HT-29 (cell line): ENCODE results near the gene TRAPPC12. TPM values are rescaled to one million over a fixed set of nuclear protein-coding genes. Genes with fewer than 3 reads are reported as not detected.
A peak's percentile ranks its signal among the peaks of the same experiment; 100 is the strongest.
"Not testable (repeated sequence)": the region's sequence is repeated elsewhere in the genome, so short reads cannot be mapped to it uniquely, and the experiment has no call there.

ENCODE experiments used
- DNase-seq: peaks from one replicate; pipeline ENCODE4 v3.0.0-alpha.2; 2015; ENCODE audit warnings: low spot score
- total RNA-seq: library from RNA; depleted of rRNA; stranded (reverse); fragments of >200 nt; shearing (Covaris generic); gene quantifications from 2 replicates; pipeline ENCODE4 v1.2.3, GENCODE V29; 2014

The TRAPPC12 gene
- total RNA-seq, 1 experiment from 2014 or later = 77.7 TPM

DNA sequence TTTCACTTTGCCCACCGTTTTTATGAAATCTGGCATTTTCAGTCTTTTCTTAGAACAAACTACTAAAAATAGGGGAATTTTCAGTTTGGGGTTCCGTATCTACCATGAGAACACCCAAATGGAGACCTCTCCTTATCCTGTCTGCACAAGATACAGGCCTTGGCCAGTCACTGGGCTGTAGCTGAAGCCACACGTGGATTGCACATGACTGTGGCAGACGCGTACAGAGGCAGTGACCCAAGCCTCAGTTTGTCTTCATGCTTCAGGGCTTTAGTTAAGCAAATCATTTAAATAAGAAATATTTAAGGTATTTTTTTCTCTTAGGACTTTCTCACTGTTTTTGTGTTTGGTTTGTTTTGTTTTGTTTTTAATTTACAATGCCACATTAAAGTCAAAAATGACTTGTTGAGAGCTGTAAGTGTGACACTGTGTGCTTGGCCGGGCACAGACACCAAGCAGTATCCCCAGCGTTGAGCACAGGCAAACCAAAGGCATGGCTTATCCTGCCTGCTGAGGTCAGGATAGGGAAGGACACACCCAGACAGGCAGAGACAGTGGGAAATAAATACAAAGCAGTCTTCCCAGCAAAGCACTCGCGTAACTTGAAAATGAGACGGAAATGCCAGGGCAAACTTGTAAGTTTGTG is 53.3 kb downstream of the TRAPPC12 start:
- DNase-seq = no peak

DNA sequence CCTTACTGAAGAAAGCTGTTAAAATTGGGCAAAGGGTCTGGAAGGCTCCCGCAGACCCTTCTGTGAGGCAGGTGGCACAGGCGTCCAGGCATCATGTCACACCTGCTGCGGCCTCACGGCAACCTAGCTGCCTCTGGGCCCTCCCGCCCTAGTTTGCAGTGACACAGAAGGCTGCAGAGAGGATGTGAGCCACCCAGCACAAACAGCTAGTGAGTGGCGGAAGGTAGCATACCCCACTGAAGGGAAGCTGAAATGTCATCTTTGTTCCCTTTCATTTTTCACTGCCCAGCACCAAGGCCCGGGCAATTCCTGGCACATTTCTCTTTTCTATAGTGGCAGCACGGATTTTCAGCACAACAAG is 53.8 kb downstream of the TRAPPC12 start:
- DNase-seq = no peak

DNA sequence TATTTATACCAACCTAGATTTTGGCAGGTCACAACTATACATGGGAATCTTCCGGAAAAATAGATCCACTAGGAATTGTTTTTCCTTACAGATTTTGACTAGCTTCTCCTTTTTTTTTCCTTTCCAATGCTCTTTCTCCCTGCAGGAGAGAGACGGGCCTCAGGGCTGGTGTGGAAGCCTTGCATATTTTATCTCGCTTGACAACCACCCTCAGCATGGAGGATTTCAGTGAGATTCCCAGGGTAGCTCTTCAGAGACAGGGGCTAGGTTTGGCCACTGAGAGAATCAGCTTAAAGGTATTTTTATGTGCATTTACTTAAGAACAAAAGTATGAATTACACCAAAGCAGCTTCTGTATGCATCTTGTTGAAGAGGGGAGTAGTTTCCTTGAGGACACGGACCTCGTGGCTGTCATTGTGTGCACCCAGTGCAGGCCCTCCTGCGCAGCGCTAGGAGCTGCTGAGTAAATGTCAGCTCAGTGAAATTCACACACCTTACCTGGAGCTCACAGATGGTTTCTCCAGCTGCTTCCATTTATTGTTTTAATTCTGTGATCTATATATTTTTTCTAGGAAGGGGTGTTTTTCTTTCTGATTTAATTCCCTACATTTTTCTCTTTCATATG is 54.4 kb downstream of the TRAPPC12 start:
- DNase-seq = no peak

DNA sequence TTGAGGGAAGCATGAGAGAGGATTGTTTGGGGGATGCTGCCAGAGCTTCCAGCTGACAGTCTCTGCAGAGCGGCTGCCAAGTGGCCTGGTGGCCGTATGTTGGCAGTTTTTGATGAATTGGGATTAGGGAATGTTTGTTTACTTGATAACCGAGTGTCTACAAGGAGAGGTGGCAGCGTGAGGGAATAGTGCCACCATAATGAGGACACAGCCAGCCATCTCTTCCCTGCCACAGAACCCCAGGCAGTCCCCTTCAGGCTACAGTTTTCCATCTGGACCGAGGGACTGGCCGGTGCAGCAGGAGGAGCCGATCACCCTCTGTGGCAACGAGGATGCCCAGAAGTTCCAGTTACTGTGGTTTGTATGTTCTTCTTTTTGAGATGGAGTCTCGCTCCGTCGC is 55.2 kb downstream of the TRAPPC12 start:
- DNase-seq = no peak

DNA sequence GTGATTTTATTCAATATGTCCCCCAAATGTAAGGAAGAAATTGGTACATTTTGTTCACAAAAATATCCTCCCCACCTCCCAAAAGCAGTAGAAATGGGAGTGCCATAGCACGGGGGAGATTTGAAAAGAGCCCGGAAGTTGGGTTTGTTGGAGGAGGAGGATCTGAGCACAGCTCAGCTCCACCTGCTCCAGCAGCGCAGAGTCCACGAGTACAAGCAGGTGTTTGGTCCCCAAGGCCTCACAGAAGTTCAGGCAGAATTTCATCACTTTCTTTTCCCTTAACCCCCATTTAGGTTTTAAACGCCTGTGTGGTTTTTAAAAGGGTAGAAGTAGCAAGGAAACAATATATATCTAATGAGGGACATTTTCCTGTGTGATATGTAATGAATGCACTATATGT is 56.0 kb downstream of the TRAPPC12 start:
- DNase-seq = no peak

DNA sequence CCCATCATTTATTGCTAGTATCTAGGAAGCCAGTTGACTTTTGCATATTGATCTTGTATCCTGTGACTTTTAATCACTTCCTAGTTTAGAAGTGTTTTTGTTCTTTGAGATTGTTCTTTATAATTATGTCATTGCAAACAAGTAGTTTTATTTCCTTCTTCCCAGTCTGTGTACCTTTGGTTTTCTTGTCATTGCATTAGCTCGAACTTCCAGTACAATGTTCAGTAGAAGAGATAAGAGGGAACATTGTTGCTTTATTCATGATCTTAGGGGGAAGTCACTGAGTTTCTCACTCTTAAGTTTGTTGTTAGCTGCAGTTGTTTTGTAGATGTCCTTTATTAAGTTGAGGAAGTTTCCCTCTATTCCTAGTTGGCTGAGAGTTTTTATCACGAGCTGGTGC is 61.0 kb downstream of the TRAPPC12 start:
- DNase-seq = no peak

DNA sequence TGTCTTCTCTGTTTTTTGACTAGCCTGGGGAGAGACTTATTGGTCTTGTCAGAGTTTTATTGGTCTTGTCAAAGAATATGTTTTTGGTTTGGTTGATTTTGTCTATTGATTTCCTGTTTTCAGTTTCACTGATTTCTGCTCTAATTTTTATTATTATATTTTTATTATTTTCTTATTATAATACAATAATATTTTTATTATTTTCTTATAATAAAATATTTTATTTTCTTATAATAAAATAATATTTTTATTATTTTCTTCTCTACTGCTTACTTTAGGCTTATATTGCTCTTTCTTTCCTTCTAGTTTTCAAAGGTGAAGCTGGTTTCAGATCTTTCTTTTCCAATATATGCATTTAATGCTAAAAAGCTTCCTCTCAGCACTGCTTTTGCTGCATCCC is 62.0 kb downstream of the TRAPPC12 start:
- DNase-seq = no peak

DNA sequence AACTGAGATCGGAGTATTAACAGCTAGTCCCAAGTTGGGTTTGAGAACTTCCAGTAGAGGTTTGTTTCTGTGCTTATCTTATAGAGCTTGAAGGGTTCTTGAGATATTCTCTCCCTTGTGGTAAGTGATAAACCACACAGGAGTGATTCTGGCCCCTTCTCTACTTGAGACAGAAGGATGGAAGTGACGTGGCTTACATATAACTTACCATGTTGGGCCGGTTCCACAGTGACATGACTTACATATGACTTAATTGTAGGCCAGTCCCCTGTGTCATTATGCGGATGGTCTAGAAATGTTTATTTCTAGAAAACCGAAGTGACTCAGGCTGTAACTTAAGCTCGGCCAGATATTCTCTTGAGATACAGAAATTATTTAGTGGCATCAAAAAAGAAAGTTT is 62.7 kb downstream of the TRAPPC12 start:
- DNase-seq = no peak

DNA sequence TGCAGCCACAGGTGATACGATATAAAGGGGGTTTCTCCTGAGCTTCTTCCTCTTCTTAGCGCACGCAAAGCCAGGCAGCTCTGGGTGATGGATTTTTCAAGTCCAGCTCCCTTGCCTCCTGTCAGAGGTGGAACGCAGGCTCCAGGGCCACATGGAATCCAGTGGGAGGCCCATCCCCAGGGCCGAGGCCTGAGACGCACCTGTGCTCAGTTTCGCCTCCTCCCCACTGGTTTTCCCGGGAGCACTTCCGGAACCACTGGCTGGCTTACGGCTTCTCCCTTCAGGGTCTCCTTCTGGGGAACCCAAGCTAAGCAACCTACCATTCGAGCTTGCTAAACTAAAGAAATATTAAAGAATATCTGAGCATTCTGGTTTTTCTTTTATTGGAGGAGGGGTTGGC is 63.6 kb downstream of the TRAPPC12 start:
- DNase-seq = no peak

DNA sequence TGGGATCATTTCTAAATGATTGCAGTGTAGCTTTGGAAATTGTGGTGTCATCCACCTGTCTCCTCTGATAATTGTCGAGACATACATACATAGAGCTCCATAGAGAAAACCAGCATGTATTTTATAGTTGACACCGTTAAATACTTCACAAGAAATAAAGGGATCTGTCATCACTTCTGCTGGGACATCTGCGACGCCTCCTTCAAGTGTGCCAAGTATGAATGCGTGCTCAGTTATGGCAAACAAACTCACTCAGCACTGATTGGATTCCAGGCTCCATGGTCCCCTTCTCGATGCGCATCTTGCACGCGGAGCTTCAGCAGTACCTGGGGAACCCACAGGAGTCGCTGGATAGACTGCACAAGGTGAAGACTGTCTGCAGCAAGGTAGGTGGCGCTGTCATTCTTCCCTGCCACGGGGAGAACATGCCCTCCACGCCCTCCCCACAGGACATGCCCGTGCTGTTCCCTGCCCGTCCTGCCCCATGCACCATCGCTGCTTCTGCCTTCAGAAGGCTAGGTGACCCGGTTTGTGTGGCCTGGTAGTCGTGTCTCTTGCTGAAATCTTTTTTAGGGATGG is 64.1 kb downstream of the TRAPPC12 start:
- peak; percentile 7 for DNase-seq

DNA sequence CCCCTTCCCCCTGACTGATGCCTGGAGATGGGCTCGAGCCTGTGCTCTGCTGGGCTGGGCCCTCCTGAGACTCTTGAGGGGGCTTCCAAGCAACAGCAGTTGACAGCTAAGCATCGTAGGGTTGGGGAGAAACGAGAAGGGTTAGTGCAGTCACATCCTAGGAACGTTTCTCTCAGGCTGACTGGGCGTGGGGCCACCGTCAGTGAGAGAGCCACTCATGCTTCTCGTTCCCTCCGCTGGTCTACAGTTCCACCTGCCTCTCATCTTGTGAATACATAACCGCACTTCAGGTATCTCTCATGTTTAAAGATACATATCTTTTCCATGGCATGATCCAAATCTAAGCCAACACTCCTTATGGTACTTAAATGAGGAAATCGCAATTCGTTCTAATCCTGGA is 66.4 kb downstream of the TRAPPC12 start:
- DNase-seq = no peak

DNA sequence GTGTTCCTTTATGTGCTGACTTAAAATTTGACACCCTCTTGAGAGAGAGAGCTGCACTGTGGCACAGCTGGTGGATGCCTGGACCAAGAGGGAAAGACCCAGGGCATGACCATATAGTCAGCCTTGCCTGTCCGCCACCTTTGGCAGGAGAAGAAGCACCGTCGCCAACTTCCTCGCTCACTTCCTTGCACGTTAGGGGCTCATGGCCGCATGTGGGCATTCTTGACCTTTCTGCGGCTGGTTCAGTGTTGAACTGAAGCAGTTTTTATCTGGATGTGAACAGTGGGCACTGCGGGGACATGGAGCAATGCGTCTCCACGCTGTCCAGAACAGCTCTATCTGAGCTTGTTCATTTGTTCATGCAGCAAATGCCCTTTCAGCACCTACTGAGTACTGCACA is 66.9 kb downstream of the TRAPPC12 start:
- no peak for DNase-seq

DNA sequence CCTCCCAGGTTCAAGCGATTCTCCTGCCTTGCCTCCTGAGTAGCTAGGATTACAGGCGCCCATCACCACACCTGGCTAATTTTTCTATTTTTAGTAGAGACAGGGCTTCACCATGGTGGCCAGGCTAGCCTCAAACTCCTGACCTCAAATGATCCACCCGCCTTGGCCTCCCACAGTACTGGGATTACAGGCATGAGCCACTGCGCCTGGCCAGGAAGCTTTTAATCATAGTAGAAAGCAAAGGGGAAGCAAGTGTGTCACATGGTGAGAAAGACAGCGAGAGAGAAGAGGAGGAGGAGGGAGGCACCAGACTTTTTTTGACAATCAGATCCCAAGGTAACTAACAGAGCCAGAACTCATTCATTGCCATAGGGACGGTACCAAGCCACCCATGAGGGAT is 67.7 kb downstream of the TRAPPC12 start:
- DNase-seq = not testable (repeated sequence)

DNA sequence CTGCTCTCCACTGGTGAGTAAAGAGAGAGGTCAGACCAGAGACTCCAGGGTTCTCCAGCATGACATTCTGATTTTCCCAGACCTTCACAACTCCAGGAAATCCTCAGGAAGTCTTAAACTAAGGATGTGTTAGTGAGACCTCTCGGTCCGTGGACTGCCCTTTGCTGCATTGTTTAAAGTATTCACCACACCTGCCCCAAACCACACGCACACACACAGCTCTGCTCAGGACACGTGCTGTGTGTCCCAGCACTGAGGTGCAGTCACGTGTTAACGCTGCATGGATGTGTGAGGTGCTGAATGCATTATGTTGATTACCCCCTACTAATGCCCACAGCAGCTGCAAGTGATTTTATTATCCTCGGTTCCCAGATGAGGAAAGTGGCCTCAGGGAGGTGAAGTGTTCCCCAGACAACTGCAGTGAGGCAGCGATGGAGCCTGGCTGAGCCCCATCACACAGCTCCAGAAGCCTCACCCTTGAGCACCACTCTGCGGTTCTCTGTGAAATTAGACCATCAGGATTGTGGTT is 68.4 kb downstream of the TRAPPC12 start:
- DNase-seq = no peak

DNA sequence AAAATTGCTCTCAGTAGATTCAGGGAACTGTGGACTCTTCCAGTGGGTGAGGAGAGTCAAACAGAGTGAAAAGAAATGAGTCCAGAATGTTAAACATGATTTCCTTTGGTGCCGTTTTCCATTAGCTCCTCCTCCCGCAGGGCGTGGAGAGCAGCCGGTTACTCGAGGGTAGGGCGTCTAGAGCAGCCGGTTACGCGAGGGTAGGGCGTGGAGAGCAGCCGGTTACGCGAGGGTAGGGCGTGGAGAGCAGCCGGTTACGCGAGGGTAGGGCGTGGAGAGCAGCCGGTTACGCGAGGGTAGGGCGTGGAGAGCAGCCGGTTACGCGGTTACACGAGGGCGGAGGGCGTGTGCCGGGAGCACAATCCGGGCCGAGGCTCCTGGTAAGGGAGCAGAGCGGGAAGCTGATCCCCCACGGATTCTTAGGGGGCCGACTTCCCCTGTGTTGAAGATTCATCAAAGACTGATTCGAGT is 69.0 kb downstream of the TRAPPC12 start:
- DNase-seq = not testable (repeated sequence)

DNA sequence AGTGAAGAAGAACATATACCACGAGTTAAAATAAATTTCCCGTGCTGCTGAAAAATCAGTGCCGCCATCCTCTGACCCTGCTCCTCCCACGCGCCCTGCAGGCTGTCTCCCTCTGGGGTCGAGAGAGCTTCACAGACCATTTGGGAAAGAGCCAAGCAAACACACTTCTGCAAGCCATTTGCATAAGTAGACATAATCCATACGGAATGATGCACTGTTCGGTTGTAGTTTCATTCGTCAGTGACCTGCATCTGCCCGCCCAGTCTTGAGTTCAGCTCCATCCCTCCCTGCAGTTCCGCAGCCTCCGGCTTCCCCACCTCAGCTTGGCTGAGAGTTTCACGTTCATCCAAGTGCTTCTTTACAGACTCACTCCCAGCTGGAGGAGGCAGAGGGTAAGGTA is 69.6 kb downstream of the TRAPPC12 start:
- no peak for DNase-seq

DNA sequence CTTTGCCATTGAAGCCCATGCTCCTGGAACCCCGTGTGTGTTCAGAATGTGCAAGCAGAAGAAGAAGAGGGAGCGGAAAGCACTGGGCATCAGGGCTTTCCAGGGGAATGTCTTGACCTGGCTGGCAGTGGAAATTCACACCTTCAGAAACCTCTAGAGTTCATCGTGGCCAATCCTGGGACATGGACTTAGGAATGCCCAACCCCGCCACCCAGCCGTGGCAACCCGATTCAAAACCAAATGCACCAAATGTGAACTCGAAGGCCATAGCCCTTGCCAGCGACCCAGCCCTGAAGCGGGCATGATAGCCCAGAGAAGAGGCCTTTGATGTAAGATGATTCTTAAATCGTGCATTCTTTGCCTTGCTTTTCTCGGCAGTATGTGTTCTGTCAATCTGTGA is 70.4 kb downstream of the TRAPPC12 start:
- DNase-seq = no peak

DNA sequence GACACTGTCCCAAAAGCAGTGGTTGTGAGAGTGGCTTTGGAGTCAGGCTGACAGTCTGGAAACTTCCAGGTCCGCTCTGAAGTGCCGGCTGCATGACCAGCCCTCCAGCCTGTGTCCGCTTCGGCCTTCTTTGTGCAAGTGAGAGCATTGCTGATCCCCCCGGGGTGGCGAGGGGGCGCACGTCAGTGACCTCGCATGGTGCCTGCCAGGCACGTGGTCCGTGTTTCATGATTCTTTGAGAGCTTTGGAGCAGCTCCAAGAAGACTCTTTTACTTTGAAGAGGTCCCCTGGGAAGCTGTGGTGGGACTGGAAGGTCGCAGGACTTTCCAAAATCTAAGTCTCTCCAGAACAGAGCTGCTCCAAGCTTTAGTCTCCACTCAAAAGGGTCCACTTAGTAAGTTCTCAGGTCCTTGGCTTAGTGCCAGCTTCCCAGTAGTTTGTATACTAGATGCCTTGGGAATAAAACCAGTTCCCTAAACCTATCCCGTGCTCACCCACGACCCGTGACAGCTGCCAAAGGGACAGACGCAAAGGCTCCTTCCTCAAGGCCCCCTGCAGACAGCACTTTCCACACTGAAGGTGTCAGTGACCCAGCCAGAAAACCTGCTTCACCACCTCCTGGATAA is 71.0 kb downstream of the TRAPPC12 start:
- no peak for DNase-seq

DNA sequence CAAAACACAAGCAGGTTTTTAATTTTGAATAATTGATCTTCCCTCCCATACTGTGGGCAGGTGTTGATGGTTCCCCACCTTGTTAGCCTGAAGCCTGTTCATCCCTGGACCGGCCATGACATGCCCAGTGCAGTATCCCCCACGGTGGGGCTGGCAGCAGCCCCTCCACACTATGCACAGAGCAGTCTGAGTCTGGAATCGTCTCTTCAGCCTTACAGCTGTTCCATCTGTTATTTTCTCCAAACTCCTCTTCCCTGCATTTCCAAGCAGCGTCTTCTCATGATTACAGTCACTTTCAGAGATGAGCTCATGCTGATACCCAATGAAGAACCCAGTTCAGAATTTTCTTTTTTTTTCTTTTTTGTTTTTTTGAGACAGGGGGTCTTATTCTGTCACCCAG is 71.7 kb downstream of the TRAPPC12 start:
- DNase-seq = no peak

DNA sequence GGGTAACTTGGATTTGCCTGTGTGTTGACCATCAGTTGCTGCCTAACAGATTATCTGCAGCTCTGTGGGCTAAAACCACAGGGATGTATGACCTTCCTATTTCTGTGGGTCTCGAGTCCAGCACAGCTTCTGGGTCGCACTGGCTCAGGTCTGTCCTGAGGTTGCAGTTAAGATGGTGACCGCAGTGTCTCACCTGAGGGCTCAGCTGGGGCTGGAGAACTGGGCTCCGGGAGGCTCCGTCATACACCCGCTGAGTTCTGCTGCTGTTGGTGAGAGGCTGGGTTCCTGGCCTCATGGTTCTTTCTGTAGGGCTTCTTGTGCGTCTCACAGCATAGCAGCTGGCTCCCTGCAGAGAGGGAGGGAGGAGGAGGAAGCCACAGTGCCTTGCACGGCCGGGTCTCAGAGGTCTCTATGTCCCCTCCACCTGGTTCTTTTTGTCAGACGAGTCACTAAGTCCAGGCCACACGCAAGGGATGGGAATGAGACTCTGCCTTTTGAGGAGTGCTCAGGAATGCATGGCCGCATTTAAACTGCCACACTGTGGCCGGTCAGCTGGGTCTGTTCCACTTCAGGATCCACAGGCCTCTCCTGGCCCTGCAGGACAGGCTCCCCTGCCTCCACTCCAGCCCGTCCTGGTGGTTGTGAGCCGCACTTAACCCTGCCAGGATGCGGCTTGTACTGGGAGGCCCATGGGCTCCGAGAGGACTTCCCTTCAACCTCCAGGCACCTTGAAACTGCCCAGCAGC is 72.6 kb downstream of the TRAPPC12 start:
- no peak for DNase-seq

DNA sequence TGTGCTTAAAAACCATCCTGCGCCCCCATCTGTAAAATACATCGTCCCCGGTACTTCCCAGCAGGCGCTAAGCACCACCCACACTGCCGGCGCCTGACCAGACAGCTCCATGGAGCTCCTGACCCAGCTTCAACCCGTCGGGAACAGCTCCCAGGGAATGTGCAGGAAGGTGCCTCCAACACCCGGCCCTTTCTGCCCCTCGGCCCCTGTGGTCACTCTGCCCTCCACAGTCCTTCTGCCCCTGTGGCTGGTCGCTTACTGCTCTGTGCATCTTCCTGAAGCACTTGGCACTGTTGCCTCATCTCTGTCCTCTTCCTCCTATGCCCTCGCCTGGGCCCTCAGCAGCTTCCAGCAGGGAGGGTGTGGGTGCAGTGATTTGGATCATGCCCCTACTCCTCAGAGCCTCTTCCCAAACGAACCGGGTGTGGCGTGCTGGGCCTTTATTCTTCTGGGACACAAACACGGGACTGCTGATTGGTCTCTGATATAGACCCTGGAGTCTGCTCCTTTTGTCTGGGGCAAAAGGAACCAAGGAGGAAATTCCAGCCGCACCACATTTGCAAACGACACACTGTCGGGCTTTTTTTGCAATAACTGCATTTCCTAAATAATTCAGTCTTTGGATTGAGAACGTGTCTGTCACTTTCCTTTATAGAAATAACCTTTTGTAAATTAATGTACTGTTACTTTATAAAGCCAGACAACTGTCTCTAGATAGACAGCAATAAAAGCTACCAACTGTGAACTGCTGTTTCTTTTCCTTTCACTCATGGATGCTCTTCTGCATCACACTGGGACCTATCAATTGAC is 73.9 kb downstream of the TRAPPC12 start:
- DNase-seq = no peak
